Tibial nerve (tissue), 4 donors: ENCODE results near the gene CES2.

Experiments
- EP300 ChIP-seq, 2 donors: sonication (generic); formaldehyde crosslinking; IDR thresholded peaks; one replicate each; pipeline ENCODE4 v1.6.1; 2017; ENCODE audit warnings: antibody characterized with exemption in 2 of 2, mild to moderate bottlenecking in 1 of 2
- POLR2A ChIP-seq, 2 donors: fragments of 450-650 bp; IDR thresholded peaks; one replicate each; pipeline ENCODE4 v1.6.1; 2017; ENCODE audit warnings: antibody characterized with exemption in 2 of 2, mild to moderate bottlenecking in 2 of 2, moderate library complexity in 2 of 2
- TF ChIP-seq, protein P1 (sequence below), 5 experiments: fragments of 200-600 bp in 3 of 5; fragments of 450-650 bp in 2 of 5; sonication (generic) in 3 of 5; IDR thresholded peaks; one replicate each; pipeline ENCODE4 v1.5.1; 2016 to 2019; ENCODE audit warnings: antibody characterized with exemption in 5 of 5, mild to moderate bottlenecking in 3 of 5, moderate library complexity in 2 of 5

DNA sequence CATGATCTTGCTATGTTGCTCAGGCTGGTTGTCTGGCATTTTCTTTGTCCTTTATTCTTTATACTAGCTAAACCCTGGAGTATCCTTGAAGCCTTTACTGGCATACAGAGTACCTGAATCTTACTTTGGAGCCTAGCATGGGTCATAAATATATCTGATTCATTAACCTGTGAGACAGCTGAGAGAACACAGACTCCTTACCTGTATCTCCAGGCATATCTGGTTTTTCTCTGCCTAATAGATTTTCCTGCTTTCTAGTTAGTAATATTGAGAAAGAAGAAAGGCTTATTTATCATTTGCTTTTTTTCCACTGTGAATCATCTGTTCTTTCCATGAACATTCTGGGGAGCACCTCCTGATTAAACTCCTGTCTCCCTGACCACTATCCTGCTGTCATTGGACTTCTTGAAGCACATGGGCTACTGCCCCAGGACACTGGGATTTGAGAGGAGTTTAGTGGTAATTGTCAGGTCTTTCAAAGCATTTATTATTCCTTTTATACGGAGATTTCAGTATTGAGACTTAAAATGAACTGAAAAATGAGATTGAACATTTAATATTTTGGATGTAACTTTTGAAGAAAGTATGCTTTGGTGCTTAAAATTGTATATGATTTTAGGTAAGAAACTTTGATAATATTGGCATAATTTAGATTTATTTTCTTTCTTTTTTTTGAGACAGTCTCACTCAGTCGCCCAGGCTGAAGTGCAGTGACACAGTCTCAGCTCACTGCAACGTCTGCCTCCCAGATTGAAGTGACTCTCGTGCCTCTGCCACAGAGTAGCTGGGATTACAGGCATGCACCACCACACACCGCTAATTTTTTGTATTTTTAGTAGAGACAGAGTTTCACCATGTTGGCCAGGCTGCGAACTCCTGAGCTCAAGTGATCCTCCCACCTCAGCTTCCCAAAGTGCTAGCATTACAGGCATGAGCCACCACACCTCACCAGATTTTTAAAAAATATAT is 46.4 kb upstream of the CES2 start:
- no peak for TF ChIP-seq POLR2A (IDR thresholded peaks at IDR 0.05)
- TF ChIP-seq, protein P1, sequence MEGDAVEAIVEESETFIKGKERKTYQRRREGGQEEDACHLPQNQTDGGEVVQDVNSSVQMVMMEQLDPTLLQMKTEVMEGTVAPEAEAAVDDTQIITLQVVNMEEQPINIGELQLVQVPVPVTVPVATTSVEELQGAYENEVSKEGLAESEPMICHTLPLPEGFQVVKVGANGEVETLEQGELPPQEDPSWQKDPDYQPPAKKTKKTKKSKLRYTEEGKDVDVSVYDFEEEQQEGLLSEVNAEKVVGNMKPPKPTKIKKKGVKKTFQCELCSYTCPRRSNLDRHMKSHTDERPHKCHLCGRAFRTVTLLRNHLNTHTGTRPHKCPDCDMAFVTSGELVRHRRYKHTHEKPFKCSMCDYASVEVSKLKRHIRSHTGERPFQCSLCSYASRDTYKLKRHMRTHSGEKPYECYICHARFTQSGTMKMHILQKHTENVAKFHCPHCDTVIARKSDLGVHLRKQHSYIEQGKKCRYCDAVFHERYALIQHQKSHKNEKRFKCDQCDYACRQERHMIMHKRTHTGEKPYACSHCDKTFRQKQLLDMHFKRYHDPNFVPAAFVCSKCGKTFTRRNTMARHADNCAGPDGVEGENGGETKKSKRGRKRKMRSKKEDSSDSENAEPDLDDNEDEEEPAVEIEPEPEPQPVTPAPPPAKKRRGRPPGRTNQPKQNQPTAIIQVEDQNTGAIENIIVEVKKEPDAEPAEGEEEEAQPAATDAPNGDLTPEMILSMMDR (IDR thresholded peaks at IDR 0.05) = no peak
- no peak for TF ChIP-seq EP300 (IDR thresholded peaks at IDR 0.05)
